ENCODE results near the gene GYS2. TPM values are rescaled to one million over a fixed set of nuclear protein-coding genes. Genes with fewer than 3 reads are reported as not detected.
"Not testable (repeated sequence)": the region's sequence is repeated elsewhere in the genome, so short reads cannot be mapped to it uniquely, and the experiment has no call there.

Gene GYS2
- total RNA-seq, 2 donors from 2014 or later, result not detected

- Histone ChIP-seq H3K27me3 (no peaks in the 10 kb centered on the region), H3K9me3 (no peaks in the 10 kb centered on the region), H3K4me3 (no peak overlapping the region), H3K36me3 (peaks cover 56% of the 10 kb centered on the region), H3K4me1 (peaks cover 0 to 41% of the 10 kb centered on the region in 2 donors), H3K27ac (no peak overlapping the region)
- no peak for DNase-seq (ENCODE audit: low spot score)
- TF ChIP-seq CTCF (IDR thresholded peaks at IDR 0.05), result no peak
Measured at GRCh38 chr12:21647179-21647578, 42.5 kb upstream of the GYS2 start.

GRCh38 chr12:21645041-21645500, 40.4 kb upstream of the GYS2 start:
- peaks cover 56% of the 10 kb centered on the region for H3K36me3 ChIP-seq
- H3K27ac ChIP-seq, result peak overlapping the region; percentile 11 to 68
- H3K9me3 ChIP-seq; DNase-seq (ENCODE audit: low spot score); H3K27me3 ChIP-seq; H3K4me3 ChIP-seq: not testable (repeated sequence)
- H3K4me1 ChIP-seq, result peaks cover 0 to 41% of the 10 kb centered on the region in 2 donors

- Histone ChIP-seq H3K4me3 (no peak overlapping the region), H3K36me3 (peaks cover 56% of the 10 kb centered on the region), H3K27me3 (no peaks in the 10 kb centered on the region), H3K27ac (peak overlapping the region; percentile 11 to 68), H3K4me1 (peaks cover 0 to 40% of the 10 kb centered on the region in 2 donors), H3K9me3 (no peaks in the 10 kb centered on the region)
- TF ChIP-seq CTCF (IDR thresholded peaks at IDR 0.05), result no peak
- no peak for DNase-seq (ENCODE audit: low spot score)
Measured at GRCh38 chr12:21644516-21644915, 39.9 kb upstream of the GYS2 start.

GRCh38 chr12:21643758-21644157, 39.1 kb upstream of the GYS2 start:
- DNase-seq (ENCODE audit: low spot score), result no peak
- Histone ChIP-seq H3K4me1 (peaks cover 0 to 33% of the 10 kb centered on the region in 2 donors), H3K9me3 (no peaks in the 10 kb centered on the region), H3K27me3 (no peaks in the 10 kb centered on the region), H3K27ac (peak overlapping the region; percentile 49 to 60), H3K4me3 (no peak overlapping the region), H3K36me3 (peaks cover 56% of the 10 kb centered on the region)
- no peak for TF ChIP-seq CTCF (IDR thresholded peaks at IDR 0.05)

- DNase-seq (ENCODE audit: low spot score), result no peak
- H3K4me3 ChIP-seq, result no peak overlapping the region
- peaks cover 0 to 32% of the 10 kb centered on the region in 2 donors for H3K4me1 ChIP-seq
- H3K36me3 ChIP-seq, result peaks cover 59% of the 10 kb centered on the region
- TF ChIP-seq CTCF (IDR thresholded peaks at IDR 0.05), result no peak
- H3K27me3 ChIP-seq, result no peaks in the 10 kb centered on the region
- H3K9me3 ChIP-seq, result no peaks in the 10 kb centered on the region
- H3K27ac ChIP-seq, result peak overlapping the region; percentile 49 to 60
Measured at GRCh38 chr12:21642707-21643389, 38.2 kb upstream of the GYS2 start.

- peak overlapping the region; percentile 38 to 54 for H3K27ac ChIP-seq
- no peak for TF ChIP-seq CTCF (IDR thresholded peaks at IDR 0.05)
- no peak overlapping the region for H3K4me3 ChIP-seq
- no peaks in the 10 kb centered on the region for H3K9me3 ChIP-seq
- DNase-seq (ENCODE audit: low spot score), result no peak
- H3K36me3 ChIP-seq, result peaks cover 70% of the 10 kb centered on the region
- peaks cover 0 to 20% of the 10 kb centered on the region in 2 donors for H3K4me1 ChIP-seq
- no peaks in the 10 kb centered on the region for H3K27me3 ChIP-seq
Measured at GRCh38 chr12:21638054-21638891, 33.6 kb upstream of the GYS2 start.

Data from right atrium auricular region (tissue), 2 donors.